CD14-positive monocyte (primary cell): ENCODE results near the gene DTNB. TPM values are rescaled to one million over a fixed set of nuclear protein-coding genes. Genes with fewer than 3 reads are reported as not detected.
A peak's percentile ranks its signal among the peaks of the same experiment; 100 is the strongest.

Source experiments
- DNase-seq, 3 donors: peaks; one replicate each; pipeline ENCODE4 v3.0.0-alpha.2; 2011 to 2022
- H2AFZ ChIP-seq: 2 replicates; pipeline ENCODE4 v1.6.0; 2012; ENCODE audit warnings: mild to moderate bottlenecking, low read depth, low read length, inconsistent platforms; ENCODE audit not compliant: insufficient read depth, poor library complexity, severe bottlenecking
- H3K27ac ChIP-seq, 2 donors: 1 replicate in 1 of 2; 2 replicates in 1 of 2; pipeline ENCODE4 v1.5.1; 2012 to 2013; ENCODE audit warnings: low read length in 2 of 2, control low read depth in 1 of 2, inconsistent platforms in 1 of 2, low read depth in 1 of 2, mild to moderate bottlenecking in 1 of 2
- H3K27me3 ChIP-seq, 2 donors: one replicate each; pipeline versions ENCODE4 v1.6.0 to v1.6.1; 2011 to 2013; ENCODE audit warnings: low read length in 2 of 2; ENCODE audit not compliant: control insufficient read depth in 2 of 2, insufficient read depth in 2 of 2
- H3K36me3 ChIP-seq, 2 donors: replicated peaks in 1 of 2; 1 replicate in 1 of 2; 2 replicates in 1 of 2; pipeline versions ENCODE4 v1.5.1 to v1.6.1; 2012 to 2013; ENCODE audit warnings: low read length in 2 of 2, control low read depth in 1 of 2, inconsistent platforms in 1 of 2, mild to moderate bottlenecking in 1 of 2; ENCODE audit not compliant: insufficient read depth in 2 of 2, control insufficient read depth in 1 of 2
- H3K4me1 ChIP-seq, 2 donors: 1 replicate in 1 of 2; 2 replicates in 1 of 2; pipeline versions ENCODE4 v1.5.1 to v1.6.1; 2012 to 2013; ENCODE audit warnings: low read length in 2 of 2, control low read depth in 1 of 2, inconsistent platforms in 1 of 2, mild to moderate bottlenecking in 1 of 2, moderate library complexity in 1 of 2; ENCODE audit not compliant: insufficient read depth in 2 of 2, control insufficient read depth in 1 of 2
- H3K4me2 ChIP-seq: replicated peaks from 2 replicates; pipeline ENCODE3; 2012; ENCODE audit warnings: low read length, moderate library complexity, mild to moderate bottlenecking; ENCODE audit not compliant: poor library complexity, severe bottlenecking; ENCODE audit errors: extremely low read depth
- H3K4me3 ChIP-seq, 3 experiments: fragments of 200-600 bp in 1 of 3; sonication (generic) in 1 of 3; replicated peaks in 1 of 3; 1 replicate in 2 of 3; 2 replicates in 1 of 3; pipeline ENCODE4 v1.5.1; 2011 to 2013; ENCODE audit warnings: low read length in 3 of 3, mild to moderate bottlenecking in 3 of 3, control low read depth in 2 of 3, low read depth in 2 of 3, inconsistent platforms in 1 of 3, moderate library complexity in 1 of 3
- H3K79me2 ChIP-seq: 2 replicates; pipeline ENCODE4 v1.6.0; 2012; ENCODE audit warnings: mild to moderate bottlenecking, control low read depth, inconsistent platforms, low read length, moderate library complexity; ENCODE audit not compliant: insufficient read depth
- H3K9ac ChIP-seq: 2 replicates; pipeline ENCODE4 v1.6.0; 2017; ENCODE audit warnings: low read length, mild to moderate bottlenecking; ENCODE audit not compliant: insufficient read depth, poor library complexity, severe bottlenecking
- H3K9me3 ChIP-seq, 2 donors: replicated peaks in 1 of 2; 1 replicate in 1 of 2; 2 replicates in 1 of 2; pipeline versions ENCODE4 v1.5.1 to v1.6.1; 2012 to 2013; ENCODE audit warnings: low read length in 2 of 2, control low read depth in 1 of 2; ENCODE audit not compliant: control insufficient read depth in 1 of 2, insufficient read depth in 1 of 2
- H4K20me1 ChIP-seq: 2 replicates; pipeline ENCODE4 v1.6.0; 2012; ENCODE audit warnings: mild to moderate bottlenecking, low read length, control low read depth, moderate library complexity; ENCODE audit not compliant: insufficient read depth
- H3K27ac Mint-ChIP-seq, 7 donors: one replicate each; pipeline ENCODE4 v1.8.0; 2020; ENCODE audit warnings: mild to moderate bottlenecking in 7 of 7, mixed read lengths in 7 of 7, moderate library complexity in 6 of 7, inconsistent platforms in 2 of 7
- H3K27me3 Mint-ChIP-seq, 3 donors: one replicate each; pipeline ENCODE4 v1.8.0; 2021 to 2022; ENCODE audit warnings: low read depth in 3 of 3, mild to moderate bottlenecking in 3 of 3, mixed read lengths in 3 of 3, moderate library complexity in 3 of 3, inconsistent platforms in 1 of 3
- H3K36me3 Mint-ChIP-seq, 2 donors: one replicate each; pipeline ENCODE4 v1.8.0; 2020; ENCODE audit warnings: mixed read lengths in 2 of 2, inconsistent platforms in 1 of 2, mild to moderate bottlenecking in 1 of 2
- H3K4me1 Mint-ChIP-seq: one replicate; pipeline ENCODE4 v1.8.0; 2020; ENCODE audit warnings: mild to moderate bottlenecking, mixed read lengths
- H3K4me3 Mint-ChIP-seq, 2 donors: one replicate each; pipeline ENCODE4 v1.8.0; 2020; ENCODE audit warnings: mild to moderate bottlenecking in 2 of 2, mixed read lengths in 2 of 2, moderate library complexity in 1 of 2
- H3K9me3 Mint-ChIP-seq, 7 donors: one replicate each; pipeline ENCODE4 v1.8.0; 2020 to 2022; ENCODE audit warnings: mixed read lengths in 7 of 7, mild to moderate bottlenecking in 6 of 7, moderate library complexity in 6 of 7, inconsistent platforms in 2 of 7
- WGBS: methylation state at CpG from one replicate; pipeline ENCODE4 v1.1.5; 2013; ENCODE audit warnings: missing lambda C conversion rate; ENCODE audit not compliant: insufficient coverage; 5-methylcytosine and 5-hydroxymethylcytosine counted together
- intact Hi-C, 2 donors: fragments of 100-400 bp; cut with micrococcal nuclease; formaldehyde crosslinking; loops; one replicate each; pipeline versions ENCODE4 v1.15.0 to v1.15.1; 2023
- polyA plus RNA-seq, 3 donors: library from polyadenylated mRNA; depleted of rRNA in 1 of 3; unstranded in 2 of 3; stranded (reverse) in 1 of 3; fragments of 300-500 nt in 2 of 3; fragments of >200 nt in 1 of 3; fragmentation: Illumina TruSeq in 2 of 3; gene quantifications; 1 replicate in 2 of 3; 2 replicates in 1 of 3; pipeline ENCODE4 v1.2.3, GENCODE V29; 2012 to 2021
- TF ChIP-seq, protein P1 (sequence below): fragments of 200-600 bp; IDR thresholded peaks from one replicate; pipeline ENCODE4 v1.8.0; 2022; ENCODE audit warnings: antibody characterized with exemption, mild to moderate bottlenecking

DTNB gene
- polyA plus RNA-seq, 3 donors, result 3.0 to 4.2 (median 3.3) TPM

DNA sequence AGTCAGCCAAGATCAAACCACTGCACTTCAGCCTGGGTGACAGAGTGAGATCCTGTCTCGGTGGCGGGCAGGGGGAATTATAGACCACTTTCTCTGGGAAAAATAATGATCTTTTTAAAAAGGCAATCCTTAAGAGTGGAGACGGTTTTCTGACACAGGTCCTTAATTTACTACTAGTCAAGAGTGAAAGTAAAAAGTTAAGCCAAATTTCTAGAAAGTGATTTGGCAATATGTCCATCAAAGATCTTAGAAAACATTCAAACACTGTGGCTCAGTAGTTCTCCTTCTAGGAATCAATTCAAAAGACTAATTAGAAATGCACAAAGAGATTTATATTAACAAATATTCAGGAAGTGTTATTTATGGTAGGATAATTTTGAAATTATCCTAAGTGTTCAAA is 183.2 kb downstream of the DTNB start:
- H3K36me3 Mint-ChIP-seq, result peaks cover 0 to 2% of the 10 kb centered on the region in 2 donors
- intact Hi-C loops, result no loop called here
- Histone ChIP-seq H3K4me2 (peak overlapping the region; percentile 37), H4K20me1 (no peaks in the 10 kb centered on the region), H3K79me2 (no peaks in the 10 kb centered on the region), H3K27me3 (no peaks in the 10 kb centered on the region), H2AFZ (no peak overlapping the region), H3K36me3 (no peaks in the 10 kb centered on the region), H3K27ac (no peak overlapping the region), H3K9me3 (no peaks in the 10 kb centered on the region), H3K9ac (no peak overlapping the region), H3K4me1 (peaks cover 6 to 9% of the 10 kb centered on the region in 2 donors), H3K4me3 (no peak overlapping the region)
- no CpG with 5 or more reads among the region's 3 CpGs for WGBS
- H3K9me3 Mint-ChIP-seq, result no peaks in the 10 kb centered on the region
- no peak for DNase-seq
- peak overlapping the region in 1 of 2 donors; percentile 79 for H3K4me3 Mint-ChIP-seq
- peak overlapping the region in 4 of 7 donors; percentile 7 to 75 (median 66) for H3K27ac Mint-ChIP-seq
- TF ChIP-seq, protein P1, sequence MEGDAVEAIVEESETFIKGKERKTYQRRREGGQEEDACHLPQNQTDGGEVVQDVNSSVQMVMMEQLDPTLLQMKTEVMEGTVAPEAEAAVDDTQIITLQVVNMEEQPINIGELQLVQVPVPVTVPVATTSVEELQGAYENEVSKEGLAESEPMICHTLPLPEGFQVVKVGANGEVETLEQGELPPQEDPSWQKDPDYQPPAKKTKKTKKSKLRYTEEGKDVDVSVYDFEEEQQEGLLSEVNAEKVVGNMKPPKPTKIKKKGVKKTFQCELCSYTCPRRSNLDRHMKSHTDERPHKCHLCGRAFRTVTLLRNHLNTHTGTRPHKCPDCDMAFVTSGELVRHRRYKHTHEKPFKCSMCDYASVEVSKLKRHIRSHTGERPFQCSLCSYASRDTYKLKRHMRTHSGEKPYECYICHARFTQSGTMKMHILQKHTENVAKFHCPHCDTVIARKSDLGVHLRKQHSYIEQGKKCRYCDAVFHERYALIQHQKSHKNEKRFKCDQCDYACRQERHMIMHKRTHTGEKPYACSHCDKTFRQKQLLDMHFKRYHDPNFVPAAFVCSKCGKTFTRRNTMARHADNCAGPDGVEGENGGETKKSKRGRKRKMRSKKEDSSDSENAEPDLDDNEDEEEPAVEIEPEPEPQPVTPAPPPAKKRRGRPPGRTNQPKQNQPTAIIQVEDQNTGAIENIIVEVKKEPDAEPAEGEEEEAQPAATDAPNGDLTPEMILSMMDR, result no peak
- peaks cover 9% of the 10 kb centered on the region for H3K4me1 Mint-ChIP-seq
- peaks cover 0 to 3% (median 0%) of the 10 kb centered on the region in 3 donors for H3K27me3 Mint-ChIP-seq

- no peak overlapping the region for H3K4me3 Mint-ChIP-seq
- Histone ChIP-seq H3K9me3 (no peaks in the 10 kb centered on the region), H3K27ac (no peak overlapping the region), H3K4me3 (no peak overlapping the region), H3K4me2 (no peak overlapping the region), H3K9ac (no peak overlapping the region), H3K36me3 (no peaks in the 10 kb centered on the region), H2AFZ (no peak overlapping the region), H3K27me3 (no peaks in the 10 kb centered on the region), H3K79me2 (no peaks in the 10 kb centered on the region), H3K4me1 (peaks cover 6 to 9% of the 10 kb centered on the region in 2 donors), H4K20me1 (no peaks in the 10 kb centered on the region)
- no peaks in the 10 kb centered on the region for H3K9me3 Mint-ChIP-seq
- no peak for DNase-seq
- no peak overlapping the region for H3K27ac Mint-ChIP-seq
- intact Hi-C loops, result loop anchor here in 1 of 2 donors (10.0 kb wide), 1 partner anchor 75 kb away; no protein-coding TSS in a partner anchor
- WGBS, result no CpG with 5 or more reads among the region's 1 CpG
- H3K36me3 Mint-ChIP-seq, result peaks cover 0 to 2% of the 10 kb centered on the region in 2 donors
- peaks cover 0 to 3% (median 0%) of the 10 kb centered on the region in 3 donors for H3K27me3 Mint-ChIP-seq
- H3K4me1 Mint-ChIP-seq, result peaks cover 9% of the 10 kb centered on the region
- TF ChIP-seq, protein P1, result no peak
Measured at GRCh38 chr2:25489631-25490030, 183.7 kb downstream of the DTNB start.
